ENCODE data around the gene FDX2. TPM values are rescaled to one million over a fixed set of nuclear protein-coding genes. Genes with fewer than 3 reads are reported as not detected.
A peak's percentile ranks its signal among the peaks of the same experiment; 100 is the strongest.

FDX2 gene
- total RNA-seq (2022) (18.7 and 18.9 TPM in 2 replicates), Bru-seq, nascent RNA (percentile 52 among the genes with signal in this experiment), BruChase-seq, experiment 1, labeled RNA remaining after a 6-hour chase (percentile 67 among the genes with signal in this experiment), BruChase-seq, experiment 2, labeled RNA remaining after a 2-hour chase (percentile 71 among the genes with signal in this experiment)
- long read RNA-seq, transcript FDX2-202 (5 exons, 1,012 nt), result major isoform, 18 of 31 reads
- long read RNA-seq, transcript FDX2-203 (4 exons, 635 nt), result minor isoform, 7 of 31 reads
- long read RNA-seq, partial matches to known transcripts, result 1 of 31 reads
- long read RNA-seq, other reads (novel, unspliced or antisense), result 1 of 31 reads

DNA sequence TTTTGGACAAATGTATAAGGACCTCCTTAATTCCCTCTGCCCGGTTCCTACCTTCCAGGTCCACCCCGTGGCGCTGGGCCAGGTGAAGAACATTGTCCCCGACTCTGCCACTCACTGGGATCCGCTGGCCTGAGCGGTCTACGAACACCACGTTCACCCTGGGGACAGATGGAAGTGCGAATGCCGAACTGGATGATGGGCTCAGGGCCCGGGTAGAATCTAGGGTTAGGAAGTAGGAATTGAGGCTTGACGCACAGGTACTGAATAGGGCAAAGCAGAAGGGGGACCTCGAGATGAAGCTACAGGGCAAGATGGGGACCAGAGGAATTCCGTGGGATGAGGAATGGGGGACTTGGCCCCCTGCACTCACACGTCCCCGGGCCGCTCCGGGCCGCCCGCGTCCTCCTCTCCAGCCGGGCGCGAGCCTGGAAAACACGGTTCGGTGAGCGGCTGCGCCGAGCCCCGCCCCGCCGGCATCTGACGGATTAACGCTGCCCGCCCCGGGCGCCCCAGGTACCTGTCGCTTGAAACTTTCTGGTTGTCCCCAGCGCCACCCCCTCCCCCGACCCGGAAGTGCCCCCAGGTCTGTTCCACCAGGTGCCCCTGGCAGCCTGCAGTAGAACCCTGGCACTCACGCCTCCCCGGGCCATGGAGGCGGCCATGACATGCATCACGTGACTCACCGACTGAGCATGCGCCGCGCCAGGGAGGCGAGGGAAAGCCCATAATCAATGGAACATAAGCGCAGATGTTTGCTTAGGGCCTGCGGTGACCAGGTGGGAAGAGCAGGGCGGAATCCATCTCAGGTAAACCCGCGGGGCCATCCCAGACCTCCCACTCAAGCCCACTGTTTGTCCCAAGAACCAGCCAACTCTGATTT, at the start of gene FDX2:
FDX2 (minus strand) TSS at position 681 of the 880 bp plus-strand sequence; CDS start at position 662, 19 bp downstream.
- peaks cover 14% of the 10 kb centered on the region for H3K4me1 Mint-ChIP-seq (ENCODE audit: low read depth, unreplicated experiment)
- no peaks in the 10 kb centered on the region for H3K9me3 Mint-ChIP-seq (ENCODE audit: low read depth, unreplicated experiment)
- CTCF ChIA-PET, result interaction anchor here (0.6 kb wide), 1 partner anchor 44 kb away, joined by 3 read pairs; no protein-coding TSS in a partner anchor
- peak within 1 kb of the TSS; percentile 74 for H3K4me3 Mint-ChIP-seq (ENCODE audit: low read depth, unreplicated experiment)
- H3K27ac Mint-ChIP-seq (ENCODE audit: unreplicated experiment), result peak within 1 kb of the TSS; percentile 89
- TF ChIP-seq, protein P1, sequence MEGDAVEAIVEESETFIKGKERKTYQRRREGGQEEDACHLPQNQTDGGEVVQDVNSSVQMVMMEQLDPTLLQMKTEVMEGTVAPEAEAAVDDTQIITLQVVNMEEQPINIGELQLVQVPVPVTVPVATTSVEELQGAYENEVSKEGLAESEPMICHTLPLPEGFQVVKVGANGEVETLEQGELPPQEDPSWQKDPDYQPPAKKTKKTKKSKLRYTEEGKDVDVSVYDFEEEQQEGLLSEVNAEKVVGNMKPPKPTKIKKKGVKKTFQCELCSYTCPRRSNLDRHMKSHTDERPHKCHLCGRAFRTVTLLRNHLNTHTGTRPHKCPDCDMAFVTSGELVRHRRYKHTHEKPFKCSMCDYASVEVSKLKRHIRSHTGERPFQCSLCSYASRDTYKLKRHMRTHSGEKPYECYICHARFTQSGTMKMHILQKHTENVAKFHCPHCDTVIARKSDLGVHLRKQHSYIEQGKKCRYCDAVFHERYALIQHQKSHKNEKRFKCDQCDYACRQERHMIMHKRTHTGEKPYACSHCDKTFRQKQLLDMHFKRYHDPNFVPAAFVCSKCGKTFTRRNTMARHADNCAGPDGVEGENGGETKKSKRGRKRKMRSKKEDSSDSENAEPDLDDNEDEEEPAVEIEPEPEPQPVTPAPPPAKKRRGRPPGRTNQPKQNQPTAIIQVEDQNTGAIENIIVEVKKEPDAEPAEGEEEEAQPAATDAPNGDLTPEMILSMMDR (IDR thresholded peaks at IDR 0.05; ENCODE audit: unreplicated experiment), result no peak
- no peaks in the 10 kb centered on the region for H3K27me3 Mint-ChIP-seq (ENCODE audit: unreplicated experiment)
- peak; percentile 89 for DNase-seq
- H3K36me3 Mint-ChIP-seq (ENCODE audit: insufficient read depth, unreplicated experiment), result peaks cover 26% of the 10 kb centered on the region
- BruUV-seq (replicated peaks), result no TSS peak
- intact Hi-C loops (cut with micrococcal nuclease; ENCODE audit: unreplicated experiment), result no loop called here

DNA sequence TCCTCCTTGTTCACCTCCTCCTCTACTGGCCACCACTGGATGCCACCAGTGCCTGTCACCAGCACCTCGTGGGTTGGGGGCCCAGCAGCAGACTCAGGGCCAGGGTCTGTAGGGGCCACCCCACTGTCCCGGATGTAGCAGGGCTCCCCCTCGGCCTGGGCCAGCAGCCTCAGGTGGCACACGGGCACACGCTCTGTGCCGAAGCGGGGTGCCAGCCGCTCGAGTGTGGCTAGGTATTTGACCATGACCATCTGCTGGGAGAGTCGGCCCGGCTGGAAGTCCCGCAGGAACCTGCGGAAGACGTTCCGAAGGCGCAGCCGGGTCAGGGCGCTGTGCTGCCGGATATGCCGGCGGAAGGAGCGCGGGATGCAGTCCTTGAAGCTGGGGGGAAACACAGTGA, 49.7 kb upstream of the FDX2 start:
- CTCF ChIA-PET, result no interaction called here
- H3K9me3 Mint-ChIP-seq (ENCODE audit: low read depth, unreplicated experiment), result no peaks in the 10 kb centered on the region
- BruUV-seq (replicated peaks), result no TSS peak
- no peaks in the 10 kb centered on the region for H3K27me3 Mint-ChIP-seq (ENCODE audit: unreplicated experiment)
- H3K4me1 Mint-ChIP-seq (ENCODE audit: low read depth, unreplicated experiment), result no peaks in the 10 kb centered on the region
- no peak overlapping the region for H3K27ac Mint-ChIP-seq (ENCODE audit: unreplicated experiment)
- H3K36me3 Mint-ChIP-seq (ENCODE audit: insufficient read depth, unreplicated experiment), result peaks cover 26% of the 10 kb centered on the region
- no peak overlapping the region for H3K4me3 Mint-ChIP-seq (ENCODE audit: low read depth, unreplicated experiment)
- TF ChIP-seq, protein P1 (IDR thresholded peaks at IDR 0.05; ENCODE audit: unreplicated experiment), result no peak
- intact Hi-C loops (cut with micrococcal nuclease; ENCODE audit: unreplicated experiment), result no loop called here
- no peak for DNase-seq

DNA sequence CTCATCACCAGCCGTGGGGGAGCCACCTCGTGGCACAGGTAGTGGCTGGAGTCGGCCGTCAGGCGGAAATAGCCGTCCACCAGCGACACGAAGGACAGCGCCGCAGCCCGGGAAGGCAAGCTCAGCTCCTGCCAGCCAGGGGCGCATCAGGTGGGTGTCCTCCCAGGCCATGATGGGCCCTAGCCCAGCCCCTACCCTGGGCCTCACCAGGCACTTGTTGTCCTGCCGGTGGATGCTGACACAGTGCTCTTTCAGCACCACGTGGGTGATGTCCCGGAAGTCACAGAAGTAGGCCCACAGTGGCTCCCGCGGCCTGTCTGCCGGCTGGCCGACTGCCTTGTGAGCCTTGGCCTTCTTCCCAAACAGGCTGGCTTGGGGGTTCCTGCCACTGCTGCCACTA, 48.8 kb upstream of the FDX2 start:
- CTCF ChIA-PET, result no interaction called here
- Mint-ChIP-seq H3K4me1 (ENCODE audit: low read depth, unreplicated experiment) (no peaks in the 10 kb centered on the region), H3K36me3 (ENCODE audit: insufficient read depth, unreplicated experiment) (peaks cover 34% of the 10 kb centered on the region), H3K4me3 (ENCODE audit: low read depth, unreplicated experiment) (no peak overlapping the region), H3K27ac (ENCODE audit: unreplicated experiment) (no peak overlapping the region), H3K27me3 (ENCODE audit: unreplicated experiment) (no peaks in the 10 kb centered on the region), H3K9me3 (ENCODE audit: low read depth, unreplicated experiment) (no peaks in the 10 kb centered on the region)
- BruUV-seq (replicated peaks), result no TSS peak
- no peak for DNase-seq
- intact Hi-C loops (cut with micrococcal nuclease; ENCODE audit: unreplicated experiment), result no loop called here
- TF ChIP-seq, protein P1 (IDR thresholded peaks at IDR 0.05; ENCODE audit: unreplicated experiment), result no peak

DNA sequence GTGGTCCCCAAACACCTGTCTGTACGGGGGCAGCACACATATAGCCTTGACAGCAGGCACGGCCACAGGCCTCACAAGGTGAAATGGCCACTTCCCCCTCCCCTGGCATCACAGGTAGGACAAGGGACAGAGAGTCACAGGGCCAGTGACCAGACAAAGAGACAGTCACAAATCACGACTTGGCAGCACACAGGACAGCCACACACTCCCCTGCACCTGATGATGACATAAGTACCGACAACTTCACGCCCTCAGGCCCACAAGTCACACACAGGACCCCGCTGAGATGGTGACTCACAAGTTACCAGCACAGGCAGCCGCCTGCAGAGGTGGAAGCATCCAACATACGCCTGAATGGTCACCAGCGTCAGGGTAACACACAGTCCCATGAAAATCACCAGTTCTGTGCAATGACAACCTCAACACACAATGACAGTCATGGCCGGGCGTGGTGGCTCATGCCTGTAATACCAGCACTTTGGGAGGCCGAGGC, 48.0 kb upstream of the FDX2 start:
- TF ChIP-seq, protein P1 (IDR thresholded peaks at IDR 0.05; ENCODE audit: unreplicated experiment), result no peak
- H3K27me3 Mint-ChIP-seq (ENCODE audit: unreplicated experiment), result no peaks in the 10 kb centered on the region
- H3K4me1 Mint-ChIP-seq (ENCODE audit: low read depth, unreplicated experiment), result no peaks in the 10 kb centered on the region
- intact Hi-C loops (cut with micrococcal nuclease; ENCODE audit: unreplicated experiment), result no loop called here
- no peak overlapping the region for H3K4me3 Mint-ChIP-seq (ENCODE audit: low read depth, unreplicated experiment)
- no TSS peak for BruUV-seq (replicated peaks)
- no peak overlapping the region for H3K27ac Mint-ChIP-seq (ENCODE audit: unreplicated experiment)
- H3K36me3 Mint-ChIP-seq (ENCODE audit: insufficient read depth, unreplicated experiment), result peaks cover 34% of the 10 kb centered on the region
- CTCF ChIA-PET, result no interaction called here
- no peaks in the 10 kb centered on the region for H3K9me3 Mint-ChIP-seq (ENCODE audit: low read depth, unreplicated experiment)
- DNase-seq, result no peak

All from Calu3 (cell line).